Activated B cell treated with CpG ODN at 0.5 μM for 24 hours (primary cell): ENCODE data around the gene SMIM43. TPM values are rescaled to one million over a fixed set of nuclear protein-coding genes. Genes with fewer than 3 reads are reported as not detected.

Experiments used
- ATAC-seq: fragments of 200-7000 bp; cut with Tn5 transposase; one replicate; pipeline ENCODE4 v1.10.0; 2021; ENCODE audit warnings: low read depth, mild to moderate bottlenecking, moderate library complexity
- CTCF ChIA-PET: fragments of 350-600 bp; sonication (Branson Sonifier 250); formaldehyde crosslinking; loops from one replicate; lab custom pipeline; 2021; ENCODE audit warnings: antibody characterized with exemption; lab: Charles Lee
- POLR2A ChIA-PET: fragments of 350-600 bp; sonication (Branson Sonifier 250); formaldehyde crosslinking; loops from one replicate; lab custom pipeline; 2021; ENCODE audit warnings: antibody characterized with exemption; lab: Charles Lee
- DNase-seq: peaks from one replicate; pipeline ENCODE4 v3.0.0; 2022
- H3K27ac Mint-ChIP-seq: one replicate; pipeline ENCODE4 v1.8.0; 2020; ENCODE audit warnings: mixed read lengths
- H3K27me3 Mint-ChIP-seq: one replicate; pipeline ENCODE4 v1.8.0; 2021; ENCODE audit warnings: mixed read lengths
- H3K36me3 Mint-ChIP-seq: one replicate; pipeline ENCODE4 v1.8.0; 2021; ENCODE audit warnings: low read depth, mixed read lengths
- H3K4me1 Mint-ChIP-seq: one replicate; pipeline ENCODE4 v1.8.0; 2021; ENCODE audit warnings: mixed read lengths
- H3K4me3 Mint-ChIP-seq: one replicate; pipeline ENCODE4 v1.8.0; 2020; ENCODE audit warnings: mild to moderate bottlenecking, mixed read lengths
- H3K9me3 Mint-ChIP-seq: one replicate; pipeline ENCODE4 v1.8.0; 2020; ENCODE audit warnings: mixed read lengths
- intact Hi-C: fragments of 100-400 bp; cut with micrococcal nuclease; formaldehyde crosslinking; loops from one replicate; pipeline ENCODE4 v1.15.1; 2024
- total RNA-seq: library from RNA; stranded (reverse); gene quantifications from 2 replicates; pipeline ENCODE4 v1.2.3, GENCODE V29; 2022
- TF ChIP-seq, protein P1 (sequence below): fragments of 200-600 bp; IDR thresholded peaks from one replicate; pipeline ENCODE4 v1.8.0; 2022; ENCODE audit warnings: antibody characterized with exemption, mild to moderate bottlenecking

The SMIM43 gene
- total RNA-seq, 1 donor from 2014 or later, result not detected

DNA sequence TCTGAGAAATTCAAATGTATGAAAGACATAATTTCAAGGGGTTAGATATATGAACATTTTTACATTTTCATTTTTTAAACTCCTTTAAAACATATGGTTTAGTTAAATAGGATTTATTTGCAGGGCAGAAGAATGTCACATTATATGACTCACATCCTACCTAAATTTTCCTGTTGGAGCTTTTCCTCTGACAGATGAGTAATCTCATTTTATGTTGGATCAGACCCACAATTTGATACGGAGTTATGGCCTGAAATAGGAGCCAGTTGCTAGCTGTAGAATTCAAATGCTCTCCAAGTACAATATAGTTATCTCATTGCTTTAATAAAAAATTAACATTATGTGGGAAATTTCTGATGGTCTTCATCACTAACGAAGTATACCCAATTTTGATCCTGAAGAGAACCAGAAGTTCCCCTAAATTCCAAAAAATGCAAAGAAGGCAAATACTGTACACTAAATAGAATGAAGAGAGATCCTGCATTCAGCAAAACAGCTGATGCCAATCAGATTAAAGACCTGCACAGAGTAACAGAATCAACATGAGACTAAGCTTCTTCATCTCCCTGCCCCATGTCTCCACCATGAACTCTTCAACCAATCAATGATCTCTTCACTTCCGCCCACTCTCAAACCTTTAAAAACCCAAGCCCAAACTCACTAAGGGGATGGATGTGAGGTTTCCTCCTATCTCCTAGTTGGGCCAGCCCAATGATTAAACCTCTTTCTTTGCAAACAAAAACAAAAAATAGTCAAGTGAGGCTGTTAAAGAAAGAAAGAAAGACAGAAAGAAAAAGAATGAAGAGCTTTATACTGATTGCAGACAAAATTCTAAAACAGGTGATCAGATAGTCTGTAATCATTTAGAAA is 25.2 kb upstream of the SMIM43 start:
- POLR2A ChIA-PET, result no interaction called here
- intact Hi-C loops, result no loop called here

DNA sequence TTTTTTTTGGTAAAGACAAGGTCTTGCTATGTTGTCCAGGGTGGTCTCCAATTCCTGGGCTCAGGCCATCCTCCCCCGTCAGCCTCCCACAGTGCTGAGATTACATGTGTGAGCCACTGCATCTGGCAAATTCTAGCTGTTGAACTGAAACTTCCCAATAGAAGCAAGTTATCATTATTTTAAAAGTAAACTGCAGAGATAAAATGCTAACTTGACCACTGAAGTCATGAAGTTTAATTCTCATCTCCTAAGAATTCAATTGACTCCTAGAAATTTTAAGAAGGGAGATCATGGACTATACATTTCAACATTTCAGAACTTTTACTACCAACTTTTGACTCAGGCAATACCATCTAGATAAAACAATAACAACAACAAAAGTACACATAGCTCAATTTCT is 24.5 kb upstream of the SMIM43 start:
- Mint-ChIP-seq H3K27ac (no peak overlapping the region), H3K27me3 (peaks cover 37% of the 10 kb centered on the region), H3K4me1 (no peaks in the 10 kb centered on the region), H3K4me3 (no peak overlapping the region), H3K9me3 (peaks cover 5% of the 10 kb centered on the region), H3K36me3 (no peaks in the 10 kb centered on the region)
- DNase-seq (no peak), ATAC-seq (no peak)
- ChIA-PET CTCF (no interaction called here), POLR2A (no interaction called here)
- TF ChIP-seq, protein P1, sequence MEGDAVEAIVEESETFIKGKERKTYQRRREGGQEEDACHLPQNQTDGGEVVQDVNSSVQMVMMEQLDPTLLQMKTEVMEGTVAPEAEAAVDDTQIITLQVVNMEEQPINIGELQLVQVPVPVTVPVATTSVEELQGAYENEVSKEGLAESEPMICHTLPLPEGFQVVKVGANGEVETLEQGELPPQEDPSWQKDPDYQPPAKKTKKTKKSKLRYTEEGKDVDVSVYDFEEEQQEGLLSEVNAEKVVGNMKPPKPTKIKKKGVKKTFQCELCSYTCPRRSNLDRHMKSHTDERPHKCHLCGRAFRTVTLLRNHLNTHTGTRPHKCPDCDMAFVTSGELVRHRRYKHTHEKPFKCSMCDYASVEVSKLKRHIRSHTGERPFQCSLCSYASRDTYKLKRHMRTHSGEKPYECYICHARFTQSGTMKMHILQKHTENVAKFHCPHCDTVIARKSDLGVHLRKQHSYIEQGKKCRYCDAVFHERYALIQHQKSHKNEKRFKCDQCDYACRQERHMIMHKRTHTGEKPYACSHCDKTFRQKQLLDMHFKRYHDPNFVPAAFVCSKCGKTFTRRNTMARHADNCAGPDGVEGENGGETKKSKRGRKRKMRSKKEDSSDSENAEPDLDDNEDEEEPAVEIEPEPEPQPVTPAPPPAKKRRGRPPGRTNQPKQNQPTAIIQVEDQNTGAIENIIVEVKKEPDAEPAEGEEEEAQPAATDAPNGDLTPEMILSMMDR, result no peak
- intact Hi-C loops, result no loop called here

More for the DNA sequence above, 25.2 kb upstream of the SMIM43 start:
- CTCF ChIA-PET, result no interaction called here
- H3K9me3 Mint-ChIP-seq, result no peaks in the 10 kb centered on the region
- TF ChIP-seq, protein P1, result no peak
- H3K27me3 Mint-ChIP-seq, result peaks cover 31% of the 10 kb centered on the region
- H3K27ac Mint-ChIP-seq, result no peak overlapping the region
- DNase-seq (no peak), ATAC-seq (no peak)
- H3K36me3 Mint-ChIP-seq, result no peaks in the 10 kb centered on the region
- no peaks in the 10 kb centered on the region for H3K4me1 Mint-ChIP-seq
- H3K4me3 Mint-ChIP-seq, result no peak overlapping the region

DNA sequence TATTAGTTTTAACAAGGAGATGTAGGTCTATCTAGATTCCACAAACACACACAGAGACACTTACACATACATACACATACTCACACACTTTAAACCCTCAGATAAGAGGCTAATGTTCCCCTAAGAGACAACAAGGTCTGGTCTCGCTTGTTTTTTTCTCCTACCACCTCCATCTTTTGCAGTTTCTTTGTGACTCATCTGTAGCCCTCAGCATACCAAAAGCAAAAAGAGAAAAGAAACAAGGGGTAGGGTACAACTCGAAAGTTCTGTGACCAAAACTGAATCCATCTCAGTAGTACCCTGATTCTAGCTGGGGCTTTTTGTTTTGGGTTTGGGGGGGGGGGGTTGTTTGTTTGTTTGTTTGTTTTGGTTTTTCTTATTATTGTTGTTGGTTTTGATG is 23.9 kb upstream of the SMIM43 start:
- Mint-ChIP-seq H3K27me3 (peaks cover 39% of the 10 kb centered on the region), H3K36me3 (no peaks in the 10 kb centered on the region), H3K4me1 (no peaks in the 10 kb centered on the region), H3K9me3 (peaks cover 8% of the 10 kb centered on the region), H3K27ac (no peak overlapping the region), H3K4me3 (no peak overlapping the region)
- TF ChIP-seq, protein P1, result no peak
- intact Hi-C loops, result no loop called here
- CTCF ChIA-PET, result no interaction called here
- no peak for DNase-seq
- ATAC-seq, result no peak
- POLR2A ChIA-PET, result no interaction called here

DNA sequence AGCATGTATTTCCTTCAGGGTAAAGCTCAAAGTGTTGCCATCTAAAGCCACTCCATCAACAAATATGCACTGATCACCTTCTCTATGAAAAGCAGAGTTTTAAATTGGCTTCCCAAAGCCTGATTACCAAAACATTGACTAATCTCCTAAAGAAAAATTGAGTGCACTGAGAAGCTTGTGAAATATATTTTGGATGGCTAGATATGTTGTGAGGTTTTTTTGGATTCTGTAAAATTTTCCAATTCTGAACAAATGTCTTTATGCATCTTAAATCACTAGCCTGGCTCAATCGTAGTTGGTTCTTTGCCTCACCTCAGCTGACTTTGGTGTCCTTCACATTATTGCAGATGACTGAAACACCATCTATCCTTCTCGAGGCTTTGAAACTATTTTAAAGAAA is 21.3 kb upstream of the SMIM43 start:
- ChIA-PET POLR2A (no interaction called here), CTCF (no interaction called here)
- TF ChIP-seq, protein P1, result no peak
- ATAC-seq (no peak), DNase-seq (no peak)
- Mint-ChIP-seq H3K4me1 (no peaks in the 10 kb centered on the region), H3K27me3 (peaks cover 46% of the 10 kb centered on the region), H3K36me3 (no peaks in the 10 kb centered on the region), H3K27ac (no peak overlapping the region), H3K9me3 (peaks cover 11% of the 10 kb centered on the region), H3K4me3 (no peak overlapping the region)
- intact Hi-C loops, result no loop called here

DNA sequence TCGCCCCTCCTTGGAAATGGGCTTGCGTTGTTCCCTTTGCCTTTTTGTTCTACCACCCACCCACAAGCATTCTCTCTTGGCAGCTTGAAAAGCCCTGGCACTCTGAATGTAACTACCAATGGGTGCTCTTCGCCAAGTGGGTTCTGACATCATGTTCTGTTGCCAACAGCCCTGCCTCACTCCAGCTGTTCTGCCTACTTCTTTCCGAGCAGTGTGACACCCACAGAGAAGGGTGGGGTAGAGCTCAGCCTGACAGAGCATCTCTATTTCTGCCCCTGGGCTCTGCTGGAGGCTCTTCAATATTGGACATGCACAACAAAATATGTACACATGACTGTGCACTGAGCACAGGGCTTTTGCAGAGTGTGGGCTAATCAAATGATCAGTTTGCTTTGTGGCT is 20.5 kb upstream of the SMIM43 start:
- H3K4me1 Mint-ChIP-seq, result no peaks in the 10 kb centered on the region
- POLR2A ChIA-PET, result no interaction called here
- no peaks in the 10 kb centered on the region for H3K36me3 Mint-ChIP-seq
- H3K27me3 Mint-ChIP-seq, result peaks cover 50% of the 10 kb centered on the region
- TF ChIP-seq, protein P1, result no peak
- intact Hi-C loops, result no loop called here
- H3K4me3 Mint-ChIP-seq, result no peak overlapping the region
- ATAC-seq, result no peak
- H3K9me3 Mint-ChIP-seq, result peaks cover 11% of the 10 kb centered on the region
- no peak overlapping the region for H3K27ac Mint-ChIP-seq
- CTCF ChIA-PET, result no interaction called here
- no peak for DNase-seq
